ENCODE measurements around the gene ARID4A. TPM values are rescaled to one million over a fixed set of nuclear protein-coding genes. Genes with fewer than 3 reads are reported as not detected.

ARID4A gene
- polyA plus RNA-seq, 3 donors: 6.5 to 13.2 (median 10.5) TPM

DNA sequence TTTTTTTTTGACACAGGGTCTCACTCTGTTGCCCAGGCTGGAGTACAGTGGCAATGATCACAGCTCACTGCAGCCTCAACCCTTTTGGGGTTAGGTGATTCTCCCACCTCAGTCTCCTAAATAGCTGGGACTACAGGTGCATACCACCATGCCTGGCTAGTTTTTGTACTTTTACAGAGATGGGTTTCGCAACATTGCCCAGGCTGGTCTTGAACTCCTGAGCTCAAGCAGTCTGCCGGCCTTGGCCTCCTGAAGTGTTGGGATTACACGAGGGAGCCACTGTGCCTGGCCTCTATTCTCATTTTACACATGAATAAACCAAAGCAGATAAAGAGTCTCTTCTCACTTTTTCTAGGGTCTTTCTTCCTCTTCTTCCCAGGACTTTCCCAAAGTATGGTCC, 100.5 kb downstream of the ARID4A start:
- Mint-ChIP-seq H3K36me3 (peaks cover 2 to 6% of the 10 kb centered on the region in 2 donors), H3K27ac (no peak overlapping the region), H3K27me3 (ENCODE audit: low read depth in 3 of 3) (peaks cover 0 to 7% (median 2%) of the 10 kb centered on the region in 3 donors), H3K4me1 (peaks cover 11% of the 10 kb centered on the region), H3K9me3 (no peaks in the 10 kb centered on the region), H3K4me3 (no peak overlapping the region)
- no peak for TF ChIP-seq CTCF (IDR thresholded peaks at IDR 0.05)
- H3K79me2 ChIP-seq (ENCODE audit: insufficient read depth, low read length): no peaks in the 10 kb centered on the region
- no peaks in the 10 kb centered on the region for H3K36me3 ChIP-seq (replicated peaks in 1 of 2; ENCODE audit: control insufficient read depth in 1 of 2, insufficient read depth in 2 of 2, low read length in 2 of 2)
- no peaks in the 10 kb centered on the region for H3K9me3 ChIP-seq (replicated peaks in 1 of 2; ENCODE audit: control insufficient read depth in 1 of 2, insufficient read depth in 1 of 2, low read length in 2 of 2)
- H3K9ac ChIP-seq (ENCODE audit: insufficient read depth, low read length, poor library complexity, severe bottlenecking): no peak overlapping the region
- no peak overlapping the region for H2AFZ ChIP-seq (ENCODE audit: insufficient read depth, low read depth, low read length, poor library complexity, severe bottlenecking)
- intact Hi-C loops (cut with micrococcal nuclease): no loop called here
- DNase-seq: no peak
- no peak overlapping the region for H3K4me3 ChIP-seq (replicated peaks in 1 of 3; ENCODE audit: low read depth in 2 of 3, low read length in 3 of 3)
- H4K20me1 ChIP-seq (ENCODE audit: insufficient read depth, low read length): no peaks in the 10 kb centered on the region
- H3K4me1 ChIP-seq (ENCODE audit: control insufficient read depth in 1 of 2, insufficient read depth in 2 of 2, low read length in 2 of 2): peaks cover 12 to 18% of the 10 kb centered on the region in 2 donors
- no peaks in the 10 kb centered on the region for H3K27me3 ChIP-seq (ENCODE audit: control insufficient read depth in 2 of 2, insufficient read depth in 2 of 2, low read length in 2 of 2)
- 100% methylated on average over 1 of the region's 3 CpGs for WGBS (ENCODE audit: insufficient coverage)
- H3K27ac ChIP-seq (ENCODE audit: low read depth in 1 of 2, low read length in 2 of 2): no peak overlapping the region
- no peak overlapping the region for H3K4me2 ChIP-seq (replicated peaks; ENCODE audit: extremely low read depth, low read length, poor library complexity, severe bottlenecking)

- no peak for TF ChIP-seq CTCF (IDR thresholded peaks at IDR 0.05)
- H3K4me2 ChIP-seq (replicated peaks; ENCODE audit: extremely low read depth, low read length, poor library complexity, severe bottlenecking): no peak overlapping the region
- H3K9ac ChIP-seq (ENCODE audit: insufficient read depth, low read length, poor library complexity, severe bottlenecking): no peak overlapping the region
- H3K27me3 ChIP-seq (ENCODE audit: control insufficient read depth in 2 of 2, insufficient read depth in 2 of 2, low read length in 2 of 2): no peaks in the 10 kb centered on the region
- no peak for DNase-seq
- Mint-ChIP-seq H3K27ac (no peak overlapping the region), H3K4me1 (peaks cover 2% of the 10 kb centered on the region), H3K9me3 (no peaks in the 10 kb centered on the region), H3K4me3 (no peak overlapping the region), H3K36me3 (peaks cover 2 to 6% of the 10 kb centered on the region in 2 donors), H3K27me3 (ENCODE audit: low read depth in 3 of 3) (peaks cover 0 to 2% (median 0%) of the 10 kb centered on the region in 3 donors)
- no peak overlapping the region for H3K4me3 ChIP-seq (replicated peaks in 1 of 3; ENCODE audit: low read depth in 2 of 3, low read length in 3 of 3)
- H3K36me3 ChIP-seq (replicated peaks in 1 of 2; ENCODE audit: control insufficient read depth in 1 of 2, insufficient read depth in 2 of 2, low read length in 2 of 2): no peaks in the 10 kb centered on the region
- no peaks in the 10 kb centered on the region for H3K79me2 ChIP-seq (ENCODE audit: insufficient read depth, low read length)
- H4K20me1 ChIP-seq (ENCODE audit: insufficient read depth, low read length): no peaks in the 10 kb centered on the region
- intact Hi-C loops (cut with micrococcal nuclease): no loop called here
- H2AFZ ChIP-seq (ENCODE audit: insufficient read depth, low read depth, low read length, poor library complexity, severe bottlenecking): no peak overlapping the region
- no peak overlapping the region for H3K27ac ChIP-seq (ENCODE audit: low read depth in 1 of 2, low read length in 2 of 2)
- H3K9me3 ChIP-seq (replicated peaks in 1 of 2; ENCODE audit: control insufficient read depth in 1 of 2, insufficient read depth in 1 of 2, low read length in 2 of 2): no peaks in the 10 kb centered on the region
- 100% methylated on average over 1 of the region's 3 CpGs for WGBS (ENCODE audit: insufficient coverage)
- H3K4me1 ChIP-seq (ENCODE audit: control insufficient read depth in 1 of 2, insufficient read depth in 2 of 2, low read length in 2 of 2): peaks cover 2 to 5% of the 10 kb centered on the region in 2 donors
These were observed 103.2 kb downstream of the ARID4A start for GRCh38 chr14:58401587-58401986.

All from CD14-positive monocyte (primary cell).